Measurements from ENCODE around the gene SVBP. TPM values are rescaled to one million over a fixed set of nuclear protein-coding genes. Genes with fewer than 3 reads are reported as not detected.

The SVBP gene
- total RNA-seq, 2 experiments from 2014 or later, result 16.8 to 18.8 TPM

- no peak for DNase-seq
- intact Hi-C loops (cut with micrococcal nuclease), result no loop called here
- Mint-ChIP-seq H3K4me1 (ENCODE audit: low read depth) (no peaks in the 10 kb centered on the region), H3K9me3 (no peaks in the 10 kb centered on the region), H3K36me3 (no peaks in the 10 kb centered on the region), H3K27ac (no peak overlapping the region), H3K4me3 (no peak overlapping the region), H3K27me3 (no peaks in the 10 kb centered on the region)
- ChIA-PET CTCF (no interaction called here), POLR2A (no interaction called here)
Observed at GRCh38 chr1:42838482-42839190, 21.4 kb upstream of the SVBP start.

GRCh38 chr1:42837709-42838108 is 20.5 kb upstream of the SVBP start:
- ChIA-PET POLR2A (no interaction called here), CTCF (no interaction called here)
- no peak for DNase-seq
- Mint-ChIP-seq H3K4me3 (no peak overlapping the region), H3K9me3 (no peaks in the 10 kb centered on the region), H3K27ac (no peak overlapping the region), H3K27me3 (no peaks in the 10 kb centered on the region), H3K36me3 (no peaks in the 10 kb centered on the region), H3K4me1 (ENCODE audit: low read depth) (no peaks in the 10 kb centered on the region)
- intact Hi-C loops (cut with micrococcal nuclease), result no loop called here

GRCh38 chr1:42835422-42835821 is 18.2 kb upstream of the SVBP start:
- DNase-seq, result no peak
- Mint-ChIP-seq H3K4me3 (no peak overlapping the region), H3K36me3 (no peaks in the 10 kb centered on the region), H3K4me1 (ENCODE audit: low read depth) (no peaks in the 10 kb centered on the region), H3K27ac (no peak overlapping the region), H3K27me3 (no peaks in the 10 kb centered on the region), H3K9me3 (no peaks in the 10 kb centered on the region)
- POLR2A ChIA-PET, result no interaction called here
- intact Hi-C loops (cut with micrococcal nuclease), result no loop called here
- CTCF ChIA-PET, result interaction anchor here (1.0 to 1.1 kb wide), 2 partner anchors 11 to 238 kb away, joined by 3 read pairs; partner anchors contain the start of gene ZNF691

DNA sequence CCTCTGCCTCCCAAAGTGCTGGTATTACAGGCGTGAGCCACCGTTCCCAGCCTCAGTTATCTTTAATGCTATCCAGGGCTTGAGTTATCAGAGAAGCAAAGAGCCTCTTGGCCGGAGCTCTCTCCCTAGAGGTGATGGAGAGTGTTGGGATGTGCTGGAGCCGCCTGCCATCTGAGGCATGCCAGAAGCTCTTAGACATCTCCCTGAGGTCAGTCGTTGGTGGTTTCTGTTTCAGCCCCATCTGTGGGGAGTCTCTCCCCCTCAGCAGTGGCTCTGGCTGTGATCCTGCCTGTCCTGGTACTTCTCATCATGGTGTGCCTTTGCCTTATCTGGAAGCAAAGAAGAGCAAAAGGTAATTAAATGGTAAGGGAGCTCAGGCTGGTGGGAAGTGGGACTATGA is 17.6 kb upstream of the SVBP start:
- POLR2A ChIA-PET, result no interaction called here
- intact Hi-C loops (cut with micrococcal nuclease), result no loop called here
- no peaks in the 10 kb centered on the region for H3K27me3 Mint-ChIP-seq
- DNase-seq, result no peak
- no peak overlapping the region for H3K4me3 Mint-ChIP-seq
- CTCF ChIA-PET, result no interaction called here
- no peaks in the 10 kb centered on the region for H3K4me1 Mint-ChIP-seq (ENCODE audit: low read depth)
- H3K27ac Mint-ChIP-seq, result no peak overlapping the region
- no peaks in the 10 kb centered on the region for H3K36me3 Mint-ChIP-seq
- no peaks in the 10 kb centered on the region for H3K9me3 Mint-ChIP-seq

GRCh38 chr1:42833981-42834380 is 16.8 kb upstream of the SVBP start:
- H3K4me3 Mint-ChIP-seq, result no peak overlapping the region
- H3K27ac Mint-ChIP-seq, result no peak overlapping the region
- CTCF ChIA-PET, result no interaction called here

GRCh38 chr1:42832641-42833240 is 15.5 kb upstream of the SVBP start:
- intact Hi-C loops (cut with micrococcal nuclease), result no loop called here
- no peak overlapping the region for H3K4me3 Mint-ChIP-seq
- POLR2A ChIA-PET, result no interaction called here
- H3K4me1 Mint-ChIP-seq (ENCODE audit: low read depth), result no peaks in the 10 kb centered on the region
- H3K9me3 Mint-ChIP-seq, result no peaks in the 10 kb centered on the region
- H3K36me3 Mint-ChIP-seq, result no peaks in the 10 kb centered on the region
- H3K27ac Mint-ChIP-seq, result no peak overlapping the region
- CTCF ChIA-PET, result no interaction called here
- no peak for DNase-seq
- no peaks in the 10 kb centered on the region for H3K27me3 Mint-ChIP-seq

More at GRCh38 chr1:42833981-42834380, 16.8 kb upstream of the SVBP start:
- POLR2A ChIA-PET, result no interaction called here
- no peaks in the 10 kb centered on the region for H3K9me3 Mint-ChIP-seq
- intact Hi-C loops (cut with micrococcal nuclease), result no loop called here
- no peaks in the 10 kb centered on the region for H3K4me1 Mint-ChIP-seq (ENCODE audit: low read depth)
- H3K36me3 Mint-ChIP-seq, result no peaks in the 10 kb centered on the region
- no peaks in the 10 kb centered on the region for H3K27me3 Mint-ChIP-seq
- DNase-seq, result no peak

GRCh38 chr1:42831273-42831672 is 14.1 kb upstream of the SVBP start:
- no peak overlapping the region for H3K27ac Mint-ChIP-seq
- H3K27me3 Mint-ChIP-seq, result no peaks in the 10 kb centered on the region
- H3K9me3 Mint-ChIP-seq, result no peaks in the 10 kb centered on the region
- H3K4me1 Mint-ChIP-seq (ENCODE audit: low read depth), result no peaks in the 10 kb centered on the region
- ChIA-PET POLR2A (no interaction called here), CTCF (interaction anchor here (1.0 kb wide), 1 partner anchor 15 kb away, joined by 3 read pairs; the partner anchor contains the start of gene ZNF691)
- intact Hi-C loops (cut with micrococcal nuclease), result no loop called here
- no peaks in the 10 kb centered on the region for H3K36me3 Mint-ChIP-seq
- no peak for DNase-seq
- no peak overlapping the region for H3K4me3 Mint-ChIP-seq

- Mint-ChIP-seq H3K36me3 (no peaks in the 10 kb centered on the region), H3K27me3 (no peaks in the 10 kb centered on the region)
Observed at GRCh38 chr1:42830631-42831030, 13.4 kb upstream of the SVBP start.

DNA sequence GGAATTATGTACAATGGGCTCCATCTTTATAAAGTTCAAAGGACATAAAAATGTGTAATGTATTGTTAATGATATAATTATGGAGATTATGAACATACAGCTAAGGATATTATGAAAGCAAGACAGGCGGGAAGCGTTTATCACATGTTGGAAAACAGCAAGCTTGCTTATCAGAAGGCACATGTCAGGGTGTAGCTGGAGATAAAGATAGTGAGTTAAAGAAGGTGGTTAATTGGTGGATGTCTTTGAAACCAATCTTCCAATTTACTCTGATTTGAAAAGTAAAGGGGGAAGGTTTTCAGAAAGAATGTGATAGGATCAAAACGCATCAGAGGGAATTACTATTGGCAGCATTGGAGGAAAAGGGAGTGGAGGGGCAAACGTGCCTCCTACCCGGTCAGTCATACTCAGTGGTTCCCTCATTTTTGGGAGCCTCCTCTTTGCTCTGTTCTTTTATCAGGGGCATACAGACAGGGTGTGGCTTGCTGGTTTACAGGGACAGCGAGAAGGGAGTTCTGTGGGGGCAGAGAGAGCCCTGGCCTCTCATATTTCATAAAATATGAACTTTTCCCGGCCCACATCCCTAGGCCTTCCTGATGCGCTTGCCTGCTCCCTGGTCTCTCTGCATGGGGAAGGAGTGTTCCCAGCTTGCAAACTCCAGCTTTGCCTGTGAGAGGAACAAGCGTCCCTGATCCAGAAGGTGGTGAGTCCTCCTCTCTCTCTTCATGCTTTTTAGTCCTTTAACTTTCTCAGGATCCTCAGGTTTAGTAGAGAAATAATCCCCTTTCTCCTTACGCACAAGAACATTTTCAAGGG is 8.0 kb upstream of the SVBP start:
- POLR2A ChIA-PET, result no interaction called here
- CTCF ChIA-PET, result no interaction called here
- no peak overlapping the region for H3K4me3 Mint-ChIP-seq
- H3K9me3 Mint-ChIP-seq, result no peaks in the 10 kb centered on the region
- no peak overlapping the region for H3K27ac Mint-ChIP-seq
- DNase-seq, result no peak
- no peaks in the 10 kb centered on the region for H3K36me3 Mint-ChIP-seq
- H3K27me3 Mint-ChIP-seq, result no peaks in the 10 kb centered on the region
- no peaks in the 10 kb centered on the region for H3K4me1 Mint-ChIP-seq (ENCODE audit: low read depth)
- intact Hi-C loops (cut with micrococcal nuclease), result no loop called here

More at GRCh38 chr1:42830631-42831030, 13.4 kb upstream of the SVBP start:
- intact Hi-C loops (cut with micrococcal nuclease), result no loop called here
- ChIA-PET CTCF (interaction anchor here (0.6 kb wide), 1 partner anchor 707 kb away, joined by 3 read pairs; no protein-coding TSS in a partner anchor), POLR2A (no interaction called here)
- H3K9me3 Mint-ChIP-seq, result no peaks in the 10 kb centered on the region
- no peak overlapping the region for H3K4me3 Mint-ChIP-seq
- H3K4me1 Mint-ChIP-seq (ENCODE audit: low read depth), result no peaks in the 10 kb centered on the region
- no peak for DNase-seq
- no peak overlapping the region for H3K27ac Mint-ChIP-seq

GRCh38 chr1:42824481-42825035 is 7.4 kb upstream of the SVBP start:
- intact Hi-C loops (cut with micrococcal nuclease), result no loop called here
- POLR2A ChIA-PET, result no interaction called here
- Mint-ChIP-seq H3K4me3 (no peak overlapping the region), H3K4me1 (ENCODE audit: low read depth) (no peaks in the 10 kb centered on the region), H3K9me3 (no peaks in the 10 kb centered on the region), H3K27ac (no peak overlapping the region), H3K27me3 (no peaks in the 10 kb centered on the region), H3K36me3 (no peaks in the 10 kb centered on the region)
- CTCF ChIA-PET, result no interaction called here
- DNase-seq, result no peak

DNA sequence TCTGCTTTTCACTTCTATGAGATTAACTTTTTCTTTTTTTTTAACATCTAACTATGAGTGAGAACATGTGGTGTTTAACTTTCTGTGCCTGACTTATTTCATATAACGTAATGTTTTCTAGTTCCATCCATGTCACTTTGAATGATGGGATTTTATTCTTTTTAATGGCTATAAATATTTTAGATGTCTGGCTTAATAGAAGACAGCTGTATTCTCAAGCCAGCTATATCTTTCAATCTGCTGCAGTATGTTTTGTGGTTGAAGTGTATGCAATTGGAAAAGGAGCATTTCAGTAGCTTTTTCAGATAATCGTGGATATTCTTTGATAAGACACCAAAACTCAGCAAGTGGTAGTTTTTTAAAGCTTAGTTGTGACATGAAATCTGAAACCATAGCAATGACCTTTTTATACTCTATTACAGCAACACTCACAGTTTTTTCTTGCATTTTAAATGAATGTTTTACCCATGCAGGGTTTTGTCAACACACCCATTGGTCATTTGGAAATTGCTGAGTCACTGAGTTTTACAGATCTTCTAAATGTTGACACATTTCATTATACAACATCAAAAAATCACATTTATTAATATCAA is 5.7 kb upstream of the SVBP start:
- POLR2A ChIA-PET, result no interaction called here
- no peak overlapping the region for H3K27ac Mint-ChIP-seq
- intact Hi-C loops (cut with micrococcal nuclease), result no loop called here
- DNase-seq, result no peak
- peaks cover 3% of the 10 kb centered on the region for H3K4me1 Mint-ChIP-seq (ENCODE audit: low read depth)
- H3K9me3 Mint-ChIP-seq, result no peaks in the 10 kb centered on the region
- CTCF ChIA-PET, result interaction anchor here (1.1 to 1.4 kb wide), 2 partner anchors 45 to 1183 kb away, joined by 3 read pairs; no protein-coding TSS in a partner anchor
- no peaks in the 10 kb centered on the region for H3K36me3 Mint-ChIP-seq
- H3K27me3 Mint-ChIP-seq, result no peaks in the 10 kb centered on the region
- no peak overlapping the region for H3K4me3 Mint-ChIP-seq

GRCh38 chr1:42821690-42822089 is 4.5 kb upstream of the SVBP start:
- no peak overlapping the region for H3K27ac Mint-ChIP-seq
- intact Hi-C loops (cut with micrococcal nuclease), result no loop called here
- no peaks in the 10 kb centered on the region for H3K9me3 Mint-ChIP-seq
- H3K27me3 Mint-ChIP-seq, result no peaks in the 10 kb centered on the region
- peaks cover 7% of the 10 kb centered on the region for H3K4me1 Mint-ChIP-seq (ENCODE audit: low read depth)
- no peak overlapping the region for H3K4me3 Mint-ChIP-seq
- no peaks in the 10 kb centered on the region for H3K36me3 Mint-ChIP-seq
- DNase-seq, result no peak
- CTCF ChIA-PET, result interaction anchor here (1.0 to 2.4 kb wide), 5 partner anchors 24 to 252 kb away, joined by 3 to 8 read pairs (median 6); partner anchors contain the start of gene ZNF691
- POLR2A ChIA-PET, result no interaction called here

Measured in activated CD4-positive, alpha-beta memory T cell treated with anti-CD3 and anti-CD28 coated beads for 36 hours (primary cell).